GM12878 (cell line): ENCODE data around the gene SAP30L. TPM values are rescaled to one million over a fixed set of nuclear protein-coding genes. Genes with fewer than 3 reads are reported as not detected.

ENCODE experiments used
- ATAC-seq: fragments of 200-7000 bp; cut with Tn5 transposase; 3 replicates; pipeline ENCODE4 v1.9.1; 2020; ENCODE audit warnings: mild to moderate bottlenecking, moderate library complexity
- BruUV-seq: library from RNA; stranded (reverse); fragments of 400-500 nt; replicated peaks from 2 replicates; lab custom pipeline; 2021; lab: Mats Ljungman, UMichigan
- CTCF ChIA-PET: fragments of 300-600 bp; sonication (Branson Sonifier 250); formaldehyde crosslinking; extraction: SDS; loops from one replicate; lab custom pipeline; 2021; ENCODE audit warnings: inconsistent platforms; lab: Yijun Ruan, JAX
- POLR2A ChIA-PET: fragments of 350-600 bp; formaldehyde crosslinking; extraction: SDS; loops from one replicate; lab custom pipeline; 2021; ENCODE audit warnings: inconsistent platforms; lab: Charles Lee
- RAD21 ChIA-PET: fragments of 300-600 bp; sonication (Branson Sonifier 250); formaldehyde crosslinking; loops from one replicate; lab custom pipeline; 2023; ENCODE audit warnings: antibody characterized with exemption; ENCODE audit not compliant: unreplicated experiment; lab: Charles Lee
- SMC1A ChIA-PET: fragments of 300-600 bp; sonication (Branson Sonifier 250); formaldehyde crosslinking; loops from one replicate; lab custom pipeline; 2023; ENCODE audit not compliant: unreplicated experiment, uncharacterized antibody; lab: Charles Lee
- DNase-seq: peaks from one replicate; pipeline ENCODE4 v3.0.0-alpha.2; 2011; ENCODE audit warnings: low read depth, low spot score
- FAIRE-seq: peaks from 3 replicates; lab custom pipeline; 2011; peaks lifted over from hg19 to GRCh38; lab: Jason Lieb, UNC
- H2AFZ ChIP-seq: 2 replicates; pipeline ENCODE4 v1.6.0; 2011; ENCODE audit warnings: low read depth, low read length, control low read depth; ENCODE audit not compliant: control insufficient read depth
- H3K27ac ChIP-seq: 2 replicates; pipeline ENCODE4 v1.5.1; 2011; ENCODE audit warnings: control low read depth; ENCODE audit not compliant: control insufficient read depth, insufficient read depth
- H3K27me3 ChIP-seq, 2 experiments: replicated peaks in 1 of 2; 2 replicates each; pipeline versions ENCODE4 v1.6.0 to v1.6.1; 2011; ENCODE audit warnings: low read length in 1 of 2; ENCODE audit not compliant: control insufficient read depth in 2 of 2, insufficient read depth in 2 of 2
- H3K36me3 ChIP-seq, 2 experiments: 2 replicates each; pipeline ENCODE4 v1.5.1; 2011; ENCODE audit warnings: low read length in 1 of 2; ENCODE audit not compliant: control insufficient read depth in 2 of 2, insufficient read depth in 2 of 2
- H3K4me1 ChIP-seq: 2 replicates; pipeline ENCODE4 v1.6.1; 2011; ENCODE audit warnings: mild to moderate bottlenecking, low read length, moderate library complexity, mixed read lengths; ENCODE audit not compliant: control insufficient read depth, insufficient read depth
- H3K4me2 ChIP-seq: 2 replicates; pipeline ENCODE4 v1.6.0; 2011; ENCODE audit warnings: control low read depth; ENCODE audit not compliant: control insufficient read depth, insufficient read depth
- H3K4me3 ChIP-seq: fragments of 200-600 bp; sonication (generic); 2 replicates; pipeline ENCODE4 v1.5.1; 2016
- H3K79me2 ChIP-seq: 2 replicates; pipeline ENCODE4 v1.6.0; 2011; ENCODE audit warnings: low read length; ENCODE audit not compliant: control insufficient read depth, insufficient read depth
- H3K9ac ChIP-seq: 2 replicates; pipeline ENCODE4 v1.8.0; 2011; ENCODE audit warnings: low read length, control low read depth, mixed read lengths; ENCODE audit not compliant: control insufficient read depth, insufficient read depth
- H3K9me3 ChIP-seq: replicated peaks from 3 replicates; pipeline ENCODE4 v1.5.1; 2011; ENCODE audit warnings: mild to moderate bottlenecking, low read length; ENCODE audit not compliant: control insufficient read depth, insufficient read depth
- H4K20me1 ChIP-seq: 2 replicates; pipeline ENCODE4 v1.6.0; 2011; ENCODE audit not compliant: control insufficient read depth, insufficient read depth
- BACH1 ChIP-seq: fragments of 450-650 bp; IDR thresholded peaks from 2 replicates; pipeline ENCODE4 v1.6.1; 2017; ENCODE audit warnings: mild to moderate bottlenecking, borderline replicate concordance
- BHLHE40 ChIP-seq, 2 experiments: fragments of 450-650 bp in 1 of 2; IDR thresholded peaks; 2 replicates each; pipeline ENCODE4 v1.6.1; 2011 to 2017; ENCODE audit warnings: low read depth in 2 of 2, borderline replicate concordance in 1 of 2, improper control_type of control experiment in 1 of 2, low read length in 1 of 2, mild to moderate bottlenecking in 1 of 2
- CHD4 ChIP-seq: fragments of 200-600 bp; sonication (generic); IDR thresholded peaks from 2 replicates; pipeline ENCODE4 v1.6.1; 2016; ENCODE audit warnings: mild to moderate bottlenecking
- EP300 ChIP-seq, 2 experiments: fragments of 150-350 bp in 1 of 2; IDR thresholded peaks; 2 replicates each; pipeline ENCODE4 v1.6.1; 2011 to 2012; ENCODE audit warnings: low read depth in 2 of 2, low read length in 2 of 2, borderline replicate concordance in 1 of 2, improper control_type of control experiment in 1 of 2, inconsistent platforms in 1 of 2; ENCODE audit not compliant: control insufficient read depth in 1 of 2
- KAT2A ChIP-seq: conservative IDR thresholded peaks from 2 replicates; pipeline ENCODE4 v1.6.1; 2011; ENCODE audit warnings: low read depth, low read length; ENCODE audit not compliant: control insufficient read depth
- MTA2 ChIP-seq: fragments of 450-650 bp; IDR thresholded peaks from 2 replicates; pipeline ENCODE4 v1.6.1; 2016; ENCODE audit warnings: low read depth, mild to moderate bottlenecking, moderate library complexity
- NR2C2 ChIP-seq: IDR thresholded peaks from 2 replicates; pipeline ENCODE4 v1.6.1; 2011; ENCODE audit warnings: borderline replicate concordance, low read depth; ENCODE audit not compliant: control insufficient read depth, insufficient read length
- SMC3 ChIP-seq: IDR thresholded peaks from 2 replicates; pipeline ENCODE4 v1.6.1; 2011; ENCODE audit warnings: low read length, improper control_type of control experiment, borderline replicate concordance
- STAT1 ChIP-seq: fragments of 450-650 bp; conservative IDR thresholded peaks from 2 replicates; pipeline ENCODE4 v1.6.1; 2014; ENCODE audit warnings: antibody characterized with exemption, mild to moderate bottlenecking
- SUZ12 ChIP-seq: fragments of 200-600 bp; sonication (generic); IDR thresholded peaks from one replicate; pipeline ENCODE4 v1.6.1; 2018; ENCODE audit warnings: antibody characterized with exemption, mild to moderate bottlenecking; ENCODE audit not compliant: unreplicated experiment
- TAF1 ChIP-seq: IDR thresholded peaks from 2 replicates; pipeline ENCODE4 v1.6.1; 2011; ENCODE audit warnings: mild to moderate bottlenecking, low read depth, low read length, borderline replicate concordance
- WGBS: methylation state at CpG from one replicate; pipeline ENCODE4 v1.1.6; 2016; ENCODE audit warnings: low lambda C conversion rate; ENCODE audit not compliant: insufficient replicate concordance, insufficient coverage; ENCODE audit errors: missing lambda C conversion rate; 5-methylcytosine and 5-hydroxymethylcytosine counted together
- in situ Hi-C: fragments of 300-500 bp; cut with MboI; formaldehyde crosslinking; loops from 9 replicates; pipeline ENCODE4 v1.14.3; 2018; ENCODE audit warnings: mixed read lengths
- intact Hi-C: fragments of 100-400 bp; cut with micrococcal nuclease; formaldehyde crosslinking; loops from one replicate; pipeline ENCODE4 v1.14.2; 2022; ENCODE audit not compliant: unreplicated experiment
- polyA plus RNA-seq, 11 experiments: library from polyadenylated mRNA; depleted of rRNA in 4 of 11; unstranded in 6 of 11; stranded (reverse) in 5 of 11; fragments of >200 nt; fragmentation: Nextera tagmentation in 4 of 11; fragmentation: Illumina TruSeq in 1 of 11; extraction: Ambion mirVana in 4 of 11; extraction: Trizol in 1 of 11; gene quantifications; 1 replicate in 1 of 11; 2 replicates in 10 of 11; pipeline versions ENCODE4 v1.2.1 to v1.2.3, GENCODE V29; 2011 to 2016; ENCODE audit warnings: inconsistent platforms in 2 of 11, missing spikeins in 2 of 11, low read depth in 1 of 11
- total RNA-seq, 4 experiments: library from RNA; depleted of rRNA in 3 of 4; stranded (reverse); fragments of >200 nt in 3 of 4; fragmentation: Illumina TruSeq in 1 of 4; extraction: Trizol in 1 of 4; gene quantifications; 2 replicates each; pipeline versions ENCODE4 v1.2.1 to v1.2.3, GENCODE V29; 2013 to 2021
- TF ChIP-seq, protein P1 (sequence below): fragments of 450-650 bp; formaldehyde crosslinking; IDR thresholded peaks from 2 replicates; pipeline ENCODE4 v1.5.0; 2022; ENCODE audit warnings: mild to moderate bottlenecking, missing genetic modification characterization
- TF ChIP-seq, protein P2 (sequence below): fragments of 450-650 bp; IDR thresholded peaks from 2 replicates; pipeline ENCODE4 v1.6.1; 2017; ENCODE audit warnings: mild to moderate bottlenecking

Gene SAP30L
- total and polyA plus RNA-seq, 10 of the 15 experiments (the other 5 are each of a cell fraction or from before 2014, with no cell fraction given) = 2.4 to 36.8 (median 15.7) TPM

DNA sequence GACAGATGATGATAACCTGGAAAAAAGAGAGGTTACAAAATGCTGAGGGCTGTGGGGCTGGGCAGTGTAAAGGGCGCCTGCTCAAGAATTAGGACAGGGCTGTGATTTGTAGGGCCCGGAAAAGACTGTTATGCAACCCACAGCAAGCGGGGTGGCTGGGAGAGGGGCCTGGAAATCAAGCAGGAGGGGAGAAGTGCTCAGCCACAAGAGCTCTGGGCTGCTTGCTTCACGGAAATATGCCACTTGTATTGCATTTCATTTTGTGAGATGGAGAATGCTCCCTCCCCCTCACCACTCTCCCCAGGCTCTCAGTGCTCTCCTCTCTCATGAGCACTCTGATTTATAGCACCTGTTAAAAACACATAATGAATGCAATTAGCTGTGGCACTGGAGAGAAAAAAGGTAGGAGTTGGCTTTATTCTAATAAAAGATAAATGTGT is 40.6 kb downstream of the SAP30L start:
- no peaks in the 10 kb centered on the region; the same call in none of the 3 replicates for H3K9me3 ChIP-seq
- H3K4me1 ChIP-seq = peaks cover 22% of the 10 kb centered on the region
- H3K27ac ChIP-seq = no peak overlapping the region
- no peaks in the 10 kb centered on the region for H3K36me3 ChIP-seq
- CTCF ChIA-PET = interaction anchor here (0.9 to 2.6 kb wide), 7 partner anchors 10 to 511 kb away, joined by 3 to 10 read pairs (median 4); no protein-coding TSS in a partner anchor
- RAD21 ChIA-PET = interaction anchor here (0.6 to 2.1 kb wide), 5 partner anchors 17 to 123 kb away, joined by 3 to 10 read pairs (median 5); no protein-coding TSS in a partner anchor
- no peak overlapping the region for H3K4me3 ChIP-seq
- H2AFZ ChIP-seq = no peak overlapping the region
- WGBS = 84% methylated on average over 4 of the region's 4 CpGs
- H3K79me2 ChIP-seq = no peaks in the 10 kb centered on the region
- intact Hi-C loops = no loop called here
- SMC1A ChIA-PET = interaction anchor here (0.9 to 1.3 kb wide), 7 partner anchors 10 to 105 kb away, joined by 3 to 9 read pairs (median 4); no protein-coding TSS in a partner anchor
- no peaks in the 10 kb centered on the region for H4K20me1 ChIP-seq
- ATAC-seq (no peak; the same call in 2 of the 3 replicates), FAIRE-seq (peak; percentile 49), DNase-seq (no peak)
- TF ChIP-seq BHLHE40 (IDR thresholded peaks at IDR 0.05; ENCODE audit: borderline replicate concordance in 1 of 2, low read depth in 2 of 2, low read length in 1 of 2) = no peak
- no peak for TF ChIP-seq MTA2
- TF ChIP-seq, protein P1, sequence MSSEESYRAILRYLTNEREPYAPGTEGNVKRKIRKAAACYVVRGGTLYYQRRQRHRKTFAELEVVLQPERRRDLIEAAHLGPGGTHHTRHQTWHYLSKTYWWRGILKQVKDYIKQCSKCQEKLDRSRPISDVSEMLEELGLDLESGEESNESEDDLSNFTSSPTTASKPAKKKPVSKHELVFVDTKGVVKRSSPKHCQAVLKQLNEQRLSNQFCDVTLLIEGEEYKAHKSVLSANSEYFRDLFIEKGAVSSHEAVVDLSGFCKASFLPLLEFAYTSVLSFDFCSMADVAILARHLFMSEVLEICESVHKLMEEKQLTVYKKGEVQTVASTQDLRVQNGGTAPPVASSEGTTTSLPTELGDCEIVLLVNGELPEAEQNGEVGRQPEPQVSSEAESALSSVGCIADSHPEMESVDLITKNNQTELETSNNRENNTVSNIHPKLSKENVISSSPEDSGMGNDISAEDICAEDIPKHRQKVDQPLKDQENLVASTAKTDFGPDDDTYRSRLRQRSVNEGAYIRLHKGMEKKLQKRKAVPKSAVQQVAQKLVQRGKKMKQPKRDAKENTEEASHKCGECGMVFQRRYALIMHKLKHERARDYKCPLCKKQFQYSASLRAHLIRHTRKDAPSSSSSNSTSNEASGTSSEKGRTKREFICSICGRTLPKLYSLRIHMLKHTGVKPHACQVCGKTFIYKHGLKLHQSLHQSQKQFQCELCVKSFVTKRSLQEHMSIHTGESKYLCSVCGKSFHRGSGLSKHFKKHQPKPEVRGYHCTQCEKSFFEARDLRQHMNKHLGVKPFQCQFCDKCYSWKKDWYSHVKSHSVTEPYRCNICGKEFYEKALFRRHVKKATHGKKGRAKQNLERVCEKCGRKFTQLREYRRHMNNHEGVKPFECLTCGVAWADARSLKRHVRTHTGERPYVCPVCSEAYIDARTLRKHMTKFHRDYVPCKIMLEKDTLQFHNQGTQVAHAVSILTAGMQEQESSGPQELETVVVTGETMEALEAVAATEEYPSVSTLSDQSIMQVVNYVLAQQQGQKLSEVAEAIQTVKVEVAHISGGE (CRISPR knock-in tag) = no peak
- no peak for TF ChIP-seq STAT1
- no peak for TF ChIP-seq EP300 (IDR thresholded peaks at IDR 0.05; ENCODE audit: borderline replicate concordance in 1 of 2, control insufficient read depth in 1 of 2, low read depth in 2 of 2, low read length in 2 of 2)
- TF ChIP-seq SMC3 = no peak
- TF ChIP-seq, protein P2, sequence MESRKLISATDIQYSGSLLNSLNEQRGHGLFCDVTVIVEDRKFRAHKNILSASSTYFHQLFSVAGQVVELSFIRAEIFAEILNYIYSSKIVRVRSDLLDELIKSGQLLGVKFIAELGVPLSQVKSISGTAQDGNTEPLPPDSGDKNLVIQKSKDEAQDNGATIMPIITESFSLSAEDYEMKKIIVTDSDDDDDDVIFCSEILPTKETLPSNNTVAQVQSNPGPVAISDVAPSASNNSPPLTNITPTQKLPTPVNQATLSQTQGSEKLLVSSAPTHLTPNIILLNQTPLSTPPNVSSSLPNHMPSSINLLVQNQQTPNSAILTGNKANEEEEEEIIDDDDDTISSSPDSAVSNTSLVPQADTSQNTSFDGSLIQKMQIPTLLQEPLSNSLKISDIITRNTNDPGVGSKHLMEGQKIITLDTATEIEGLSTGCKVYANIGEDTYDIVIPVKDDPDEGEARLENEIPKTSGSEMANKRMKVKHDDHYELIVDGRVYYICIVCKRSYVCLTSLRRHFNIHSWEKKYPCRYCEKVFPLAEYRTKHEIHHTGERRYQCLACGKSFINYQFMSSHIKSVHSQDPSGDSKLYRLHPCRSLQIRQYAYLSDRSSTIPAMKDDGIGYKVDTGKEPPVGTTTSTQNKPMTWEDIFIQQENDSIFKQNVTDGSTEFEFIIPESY = no peak
- TF ChIP-seq TAF1 = no peak
- no peak for TF ChIP-seq SUZ12
- TF ChIP-seq NR2C2 = no peak
- no peak for TF ChIP-seq CHD4
- no peak for TF ChIP-seq BACH1
- TF ChIP-seq KAT2A = no peak
- no peak overlapping the region for H3K4me2 ChIP-seq
- H3K27me3 ChIP-seq = peaks cover 16 to 25% of the 10 kb centered on the region in 2 experiments
- POLR2A ChIA-PET = interaction anchor here (0.5 kb wide), 1 partner anchor 191 kb away, joined by 3 read pairs; no protein-coding TSS in a partner anchor
- H3K9ac ChIP-seq = no peak overlapping the region
- BruUV-seq = no TSS peak
- in situ Hi-C loops = no loop called here
